Esophagus squamous epithelium (tissue), 5 donors: ENCODE results near the gene MEAF6. TPM values are rescaled to one million over a fixed set of nuclear protein-coding genes. Genes with fewer than 3 reads are reported as not detected.
A peak's percentile ranks its signal among the peaks of the same experiment; 100 is the strongest.

Experiments used
- DNase-seq: peaks from one replicate; lab custom pipeline; 2025; lab: John Stamatoyannopoulos, UW
- H3K27ac ChIP-seq, 4 donors: fragments of 200-600 bp; sonication (generic); one replicate each; pipeline ENCODE4 v1.5.1; 2016 to 2019; ENCODE audit warnings: mild to moderate bottlenecking in 1 of 4
- H3K27me3 ChIP-seq, 4 donors: fragments of 200-600 bp; sonication (generic); 1 replicate in 3 of 4; 2 replicates in 1 of 4; pipeline versions ENCODE4 v1.5.1 to v1.6.0; 2017 to 2021; ENCODE audit warnings: antibody characterized with exemption in 1 of 4
- H3K36me3 ChIP-seq, 3 donors: fragments of 200-600 bp; sonication (generic); one replicate each; pipeline ENCODE4 v1.5.1; 2016 to 2019
- H3K4me1 ChIP-seq, 3 donors: fragments of 200-600 bp; sonication (generic); one replicate each; pipeline ENCODE4 v1.5.1; 2017 to 2019
- H3K4me3 ChIP-seq, 4 donors: fragments of 200-600 bp; sonication (generic); 1 replicate in 3 of 4; 2 replicates in 1 of 4; pipeline ENCODE4 v1.5.1; 2016 to 2019; ENCODE audit warnings: mild to moderate bottlenecking in 2 of 4, moderate library complexity in 1 of 4
- H3K9me3 ChIP-seq, 3 donors: fragments of 200-600 bp; sonication (generic); one replicate each; pipeline ENCODE4 v1.5.1; 2016 to 2019
- CTCF ChIP-seq, 6 experiments: fragments of 450-650 bp in 4 of 6; fragments of 200-600 bp in 2 of 6; sonication (generic) in 2 of 6; IDR thresholded peaks; one replicate each; pipeline ENCODE4 v1.5.1; 2016 to 2019; ENCODE audit warnings: antibody characterized with exemption in 6 of 6, mild to moderate bottlenecking in 4 of 6, moderate library complexity in 4 of 6
- POLR2A ChIP-seq, 4 donors: fragments of 450-650 bp; IDR thresholded peaks; one replicate each; pipeline ENCODE4 v1.6.1; 2017; ENCODE audit warnings: antibody characterized with exemption in 4 of 4, mild to moderate bottlenecking in 4 of 4, moderate library complexity in 3 of 4
- WGBS, 2 donors: methylation state at CpG; one replicate each; pipeline ENCODE4 v1.1.5; 2018; 5-methylcytosine and 5-hydroxymethylcytosine counted together
- intact Hi-C: fragments of 100-400 bp; cut with DNase I; formaldehyde crosslinking; loops from one replicate; pipeline ENCODE4 v1.15.0; 2022
- total RNA-seq, 4 donors: library from RNA; depleted of rRNA; stranded (reverse); fragments of >200 nt; gene quantifications; one replicate each; pipeline ENCODE4 v1.1.0, GENCODE V29; 2016
- donor health status: DM: yes; HTN: yes; CAD: no.

Gene MEAF6
- total RNA-seq, 4 donors from 2014 or later, result 45.5 to 67.9 (median 56.5) TPM

GRCh38 chr1:37472281-37472680 lies 42.3 kb downstream of the MEAF6 start:
- Histone ChIP-seq H3K27ac (peak overlapping the region; percentile 90 to 97 (median 96)), H3K9me3 (no peaks in the 10 kb centered on the region), H3K36me3 (peaks cover 0 to 1% (median 0%) of the 10 kb centered on the region in 3 donors), H3K27me3 (no peaks in the 10 kb centered on the region), H3K4me3 (no peak overlapping the region), H3K4me1 (peaks cover 40 to 60% (median 49%) of the 10 kb centered on the region in 3 donors)
- no peak for DNase-seq
- WGBS, 2 donors, result 55% methylated on average over 6 of the region's 7 CpGs
- TF ChIP-seq POLR2A (IDR thresholded peaks at IDR 0.05) (no peak), CTCF (IDR thresholded peaks at IDR 0.05) (no peak)
- intact Hi-C loops, result no loop called here

- peak overlapping the region; percentile 6 to 53 (median 22) for H3K4me3 ChIP-seq
- 8 to 14% methylated on average over 11 to 13 of the region's 13 CpGs for WGBS, 2 donors
- peak in 1 of 4 donors; percentile 34 for TF ChIP-seq POLR2A (IDR thresholded peaks at IDR 0.05)
- no peak for TF ChIP-seq CTCF (IDR thresholded peaks at IDR 0.05)
- H3K4me1 ChIP-seq, result peaks cover 33 to 55% (median 42%) of the 10 kb centered on the region in 3 donors
- H3K27me3 ChIP-seq, result no peaks in the 10 kb centered on the region
- no peaks in the 10 kb centered on the region for H3K36me3 ChIP-seq
- DNase-seq, result no peak
- peak overlapping the region; percentile 90 to 97 (median 96) for H3K27ac ChIP-seq
- intact Hi-C loops, result no loop called here
- no peaks in the 10 kb centered on the region for H3K9me3 ChIP-seq
These were observed 43.0 kb downstream of the MEAF6 start for GRCh38 chr1:37471345-37472231.

- no peak for TF ChIP-seq CTCF (IDR thresholded peaks at IDR 0.05)
- TF ChIP-seq POLR2A (IDR thresholded peaks at IDR 0.05), result no peak
- DNase-seq, result no peak
- intact Hi-C loops, result no loop called here
- H3K36me3 ChIP-seq, result no peaks in the 10 kb centered on the region
- no peaks in the 10 kb centered on the region for H3K27me3 ChIP-seq
- H3K4me3 ChIP-seq, result no peak overlapping the region
- peaks cover 23 to 54% (median 43%) of the 10 kb centered on the region in 3 donors for H3K4me1 ChIP-seq
- no peak overlapping the region for H3K27ac ChIP-seq
- 87 to 88% methylated on average over 3 of the region's 3 CpGs for WGBS, 2 donors
- no peaks in the 10 kb centered on the region for H3K9me3 ChIP-seq
These were observed 45.2 kb downstream of the MEAF6 start for GRCh38 chr1:37469386-37469785.

GRCh38 chr1:37468037-37468436 lies 46.5 kb downstream of the MEAF6 start:
- no peaks in the 10 kb centered on the region for H3K9me3 ChIP-seq
- H3K4me3 ChIP-seq, result no peak overlapping the region
- WGBS, 2 donors, result 81 to 94% methylated on average over 5 of the region's 5 CpGs
- no peak for DNase-seq
- H3K4me1 ChIP-seq, result peaks cover 14 to 43% (median 36%) of the 10 kb centered on the region in 3 donors
- no peak overlapping the region for H3K27ac ChIP-seq
- H3K27me3 ChIP-seq, result no peaks in the 10 kb centered on the region
- intact Hi-C loops, result no loop called here
- TF ChIP-seq CTCF (IDR thresholded peaks at IDR 0.05), result no peak
- no peak for TF ChIP-seq POLR2A (IDR thresholded peaks at IDR 0.05)
- no peaks in the 10 kb centered on the region for H3K36me3 ChIP-seq
